GM12874 (cell line): Measurements from ENCODE around the gene TRAPPC2L.

Experiments used
- CTCF ChIP-seq: IDR thresholded peaks from 2 replicates; pipeline ENCODE4 v1.5.1; 2011; ENCODE audit warnings: low read depth, mild to moderate bottlenecking, control low read depth, low read length, moderate library complexity; ENCODE audit not compliant: insufficient read depth

Gene TRAPPC2L

GRCh38 chr16:88838566-88838965 lies 18.4 kb upstream of the TRAPPC2L start:
- TF ChIP-seq CTCF, result no peak

- peak; percentile 34; the same call in 1 of the 2 replicates for TF ChIP-seq CTCF
Measured at GRCh38 chr16:88839026-88839529, 17.8 kb upstream of the TRAPPC2L start.

- no peak for TF ChIP-seq CTCF
Measured at GRCh38 chr16:88839745-88840599, 17.0 kb upstream of the TRAPPC2L start.

- no peak for TF ChIP-seq CTCF
Measured at GRCh38 chr16:88840600-88841215, 16.2 kb upstream of the TRAPPC2L start.

GRCh38 chr16:88841521-88842307 lies 15.2 kb upstream of the TRAPPC2L start:
- no peak for TF ChIP-seq CTCF

GRCh38 chr16:88842308-88842756 lies 14.6 kb upstream of the TRAPPC2L start:
- TF ChIP-seq CTCF, result no peak

- no peak for TF ChIP-seq CTCF
Measured at GRCh38 chr16:88842806-88843205, 14.1 kb upstream of the TRAPPC2L start.
